ENCODE results near the gene ADGRB2.

The ADGRB2 gene

GRCh38 chr1:31755197-31755611, 8.9 kb downstream of the ADGRB2 start:
- Histone ChIP-seq H3K4me2 (ENCODE audit: insufficient read depth, low read length, poor library complexity, severe bottlenecking) (no peak overlapping the region), H3K9me3 (replicated peaks in 1 of 2; ENCODE audit: control insufficient read depth in 2 of 2, insufficient read depth in 1 of 2, low read depth in 1 of 2, low read length in 2 of 2) (no peaks in the 10 kb centered on the region), H3K79me1 (ENCODE audit: low read depth, low read length) (no peaks in the 10 kb centered on the region), H3K14ac (ENCODE audit: low read length) (no peak overlapping the region), H3K23ac (ENCODE audit: low read depth, low read length, poor library complexity) (no peak overlapping the region), H3K18ac (ENCODE audit: low read length) (no peak overlapping the region), H4K91ac (ENCODE audit: low read depth, low read length, poor library complexity) (no peak overlapping the region), H2BK15ac (ENCODE audit: low read length) (no peak overlapping the region), H2BK120ac (ENCODE audit: low read depth, low read length) (no peak overlapping the region), H2BK5ac (ENCODE audit: low read length) (no peak overlapping the region), H4K8ac (ENCODE audit: low read depth, low read length) (no peak overlapping the region), H3K4ac (ENCODE audit: low read length) (no peak overlapping the region), H3K36me3 (replicated peaks in 1 of 2; ENCODE audit: control insufficient read depth in 2 of 2, insufficient read depth in 2 of 2, low read length in 2 of 2) (peaks cover 0 to 2% of the 10 kb centered on the region in 2 donors), H2BK12ac (ENCODE audit: low read length) (no peak overlapping the region), H3K9ac (ENCODE audit: low read depth, low read length, poor library complexity) (peak overlapping the region; percentile 27), H3K4me3 (ENCODE audit: low read length in 2 of 2) (no peak overlapping the region), H3K27me3 (ENCODE audit: control insufficient read depth in 3 of 3, insufficient read depth in 3 of 3, low read depth in 1 of 3, low read length in 3 of 3) (no peaks in the 10 kb centered on the region), H2AK5ac (ENCODE audit: low read depth, low read length) (peak overlapping the region; percentile 0), H3K4me1 (ENCODE audit: control insufficient read depth in 2 of 2, insufficient read depth in 1 of 2, low read depth in 1 of 2, low read length in 2 of 2) (peaks cover 18 to 23% of the 10 kb centered on the region in 2 donors), H3K27ac (replicated peaks; ENCODE audit: low read length) (no peak overlapping the region), H2AFZ (ENCODE audit: low read length) (no peak overlapping the region)
- DNase-seq (ENCODE audit: low spot score), result no peak
- no CpG with 5 or more reads among the region's 9 CpGs for WGBS, 2 donors (ENCODE audit: extremely low coverage in 2 of 2, insufficient read length in 2 of 2, insufficient replicate concordance in 1 of 2)

GRCh38 chr1:31754397-31754796, 9.7 kb downstream of the ADGRB2 start:
- no peak overlapping the region for H3K14ac ChIP-seq (ENCODE audit: low read length)
- H3K36me3 ChIP-seq (replicated peaks in 1 of 2; ENCODE audit: control insufficient read depth in 2 of 2, insufficient read depth in 2 of 2, low read length in 2 of 2), result peaks cover 0 to 2% of the 10 kb centered on the region in 2 donors
- H2BK15ac ChIP-seq (ENCODE audit: low read length), result no peak overlapping the region
- H2AK5ac ChIP-seq (ENCODE audit: low read depth, low read length), result no peak overlapping the region
- no peak overlapping the region for H3K4me3 ChIP-seq (ENCODE audit: low read length in 2 of 2)
- no peak overlapping the region for H4K8ac ChIP-seq (ENCODE audit: low read depth, low read length)
- no peak overlapping the region for H2AFZ ChIP-seq (ENCODE audit: low read length)
- no peaks in the 10 kb centered on the region for H3K27me3 ChIP-seq (ENCODE audit: control insufficient read depth in 3 of 3, insufficient read depth in 3 of 3, low read depth in 1 of 3, low read length in 3 of 3)
- no peak overlapping the region for H2BK12ac ChIP-seq (ENCODE audit: low read length)
- no peak overlapping the region for H3K4ac ChIP-seq (ENCODE audit: low read length)
- no CpG with 5 or more reads among the region's 15 CpGs for WGBS, 2 donors (ENCODE audit: extremely low coverage in 2 of 2, insufficient read length in 2 of 2, insufficient replicate concordance in 1 of 2)
- no peaks in the 10 kb centered on the region for H3K9me3 ChIP-seq (replicated peaks in 1 of 2; ENCODE audit: control insufficient read depth in 2 of 2, insufficient read depth in 1 of 2, low read depth in 1 of 2, low read length in 2 of 2)
- H4K91ac ChIP-seq (ENCODE audit: low read depth, low read length, poor library complexity), result no peak overlapping the region
- H3K4me2 ChIP-seq (ENCODE audit: insufficient read depth, low read length, poor library complexity, severe bottlenecking), result no peak overlapping the region
- no peak overlapping the region for H3K18ac ChIP-seq (ENCODE audit: low read length)
- H3K23ac ChIP-seq (ENCODE audit: low read depth, low read length, poor library complexity), result no peak overlapping the region
- H3K9ac ChIP-seq (ENCODE audit: low read depth, low read length, poor library complexity), result no peak overlapping the region
- no peak for DNase-seq (ENCODE audit: low spot score)
- no peaks in the 10 kb centered on the region for H3K79me1 ChIP-seq (ENCODE audit: low read depth, low read length)
- no peak overlapping the region for H2BK5ac ChIP-seq (ENCODE audit: low read length)
- H3K4me1 ChIP-seq (ENCODE audit: control insufficient read depth in 2 of 2, insufficient read depth in 1 of 2, low read depth in 1 of 2, low read length in 2 of 2), result peaks cover 11 to 18% of the 10 kb centered on the region in 2 donors
- no peak overlapping the region for H3K27ac ChIP-seq (replicated peaks; ENCODE audit: low read length)
- no peak overlapping the region for H2BK120ac ChIP-seq (ENCODE audit: low read depth, low read length)

GRCh38 chr1:31753707-31754349, 10.3 kb downstream of the ADGRB2 start:
- Histone ChIP-seq H3K18ac (ENCODE audit: low read length) (peak overlapping the region; percentile 58), H3K27ac (replicated peaks; ENCODE audit: low read length) (no peak overlapping the region)

GRCh38 chr1:31752952-31753475, 11.1 kb downstream of the ADGRB2 start:
- H3K36me3 ChIP-seq (replicated peaks in 1 of 2; ENCODE audit: control insufficient read depth in 2 of 2, insufficient read depth in 2 of 2, low read length in 2 of 2), result peaks cover 0 to 2% of the 10 kb centered on the region in 2 donors
- H3K4ac ChIP-seq (ENCODE audit: low read length), result no peak overlapping the region
- peak overlapping the region; percentile 54 for H2AK5ac ChIP-seq (ENCODE audit: low read depth, low read length)
- H2BK12ac ChIP-seq (ENCODE audit: low read length), result no peak overlapping the region
- no peak for DNase-seq (ENCODE audit: low spot score)
- no peak overlapping the region for H2AFZ ChIP-seq (ENCODE audit: low read length)
- no peak overlapping the region for H3K27ac ChIP-seq (replicated peaks; ENCODE audit: low read length)
- WGBS, 2 donors (ENCODE audit: extremely low coverage in 2 of 2, insufficient read length in 2 of 2, insufficient replicate concordance in 1 of 2), result no CpG with 5 or more reads among the region's 12 CpGs
- no peaks in the 10 kb centered on the region for H3K27me3 ChIP-seq (ENCODE audit: control insufficient read depth in 3 of 3, insufficient read depth in 3 of 3, low read depth in 1 of 3, low read length in 3 of 3)
- H3K79me1 ChIP-seq (ENCODE audit: low read depth, low read length), result no peaks in the 10 kb centered on the region
- H3K9ac ChIP-seq (ENCODE audit: low read depth, low read length, poor library complexity), result peak overlapping the region; percentile 65
- peak overlapping the region; percentile 77 for H3K18ac ChIP-seq (ENCODE audit: low read length)
- H4K91ac ChIP-seq (ENCODE audit: low read depth, low read length, poor library complexity), result no peak overlapping the region
- H3K4me3 ChIP-seq (ENCODE audit: low read length in 2 of 2), result no peak overlapping the region
- H4K8ac ChIP-seq (ENCODE audit: low read depth, low read length), result no peak overlapping the region
- H3K23ac ChIP-seq (ENCODE audit: low read depth, low read length, poor library complexity), result peak overlapping the region; percentile 19
- H3K4me2 ChIP-seq (ENCODE audit: insufficient read depth, low read length, poor library complexity, severe bottlenecking), result no peak overlapping the region
- H2BK5ac ChIP-seq (ENCODE audit: low read length), result no peak overlapping the region
- no peak overlapping the region for H2BK120ac ChIP-seq (ENCODE audit: low read depth, low read length)
- H3K4me1 ChIP-seq (ENCODE audit: control insufficient read depth in 2 of 2, insufficient read depth in 1 of 2, low read depth in 1 of 2, low read length in 2 of 2), result peaks cover 3 to 10% of the 10 kb centered on the region in 2 donors
- H3K14ac ChIP-seq (ENCODE audit: low read length), result no peak overlapping the region
- no peaks in the 10 kb centered on the region for H3K9me3 ChIP-seq (replicated peaks in 1 of 2; ENCODE audit: control insufficient read depth in 2 of 2, insufficient read depth in 1 of 2, low read depth in 1 of 2, low read length in 2 of 2)
- peak overlapping the region; percentile 31 for H2BK15ac ChIP-seq (ENCODE audit: low read length)

More at GRCh38 chr1:31753707-31754349, 10.3 kb downstream of the ADGRB2 start:
- Histone ChIP-seq H3K4ac (ENCODE audit: low read length) (no peak overlapping the region), H3K79me1 (ENCODE audit: low read depth, low read length) (no peaks in the 10 kb centered on the region), H4K8ac (ENCODE audit: low read depth, low read length) (no peak overlapping the region), H3K4me2 (ENCODE audit: insufficient read depth, low read length, poor library complexity, severe bottlenecking) (no peak overlapping the region), H3K27me3 (ENCODE audit: control insufficient read depth in 3 of 3, insufficient read depth in 3 of 3, low read depth in 1 of 3, low read length in 3 of 3) (no peaks in the 10 kb centered on the region), H3K23ac (ENCODE audit: low read depth, low read length, poor library complexity) (peak overlapping the region; percentile 68), H3K9ac (ENCODE audit: low read depth, low read length, poor library complexity) (peak overlapping the region; percentile 65), H3K4me1 (ENCODE audit: control insufficient read depth in 2 of 2, insufficient read depth in 1 of 2, low read depth in 1 of 2, low read length in 2 of 2) (peaks cover 8 to 12% of the 10 kb centered on the region in 2 donors), H2AFZ (ENCODE audit: low read length) (no peak overlapping the region), H2BK15ac (ENCODE audit: low read length) (no peak overlapping the region), H3K4me3 (ENCODE audit: low read length in 2 of 2) (no peak overlapping the region), H2BK12ac (ENCODE audit: low read length) (no peak overlapping the region), H3K9me3 (replicated peaks in 1 of 2; ENCODE audit: control insufficient read depth in 2 of 2, insufficient read depth in 1 of 2, low read depth in 1 of 2, low read length in 2 of 2) (no peaks in the 10 kb centered on the region), H3K14ac (ENCODE audit: low read length) (no peak overlapping the region), H4K91ac (ENCODE audit: low read depth, low read length, poor library complexity) (peak overlapping the region; percentile 26), H3K36me3 (replicated peaks in 1 of 2; ENCODE audit: control insufficient read depth in 2 of 2, insufficient read depth in 2 of 2, low read length in 2 of 2) (peaks cover 0 to 2% of the 10 kb centered on the region in 2 donors), H2BK5ac (ENCODE audit: low read length) (no peak overlapping the region), H2BK120ac (ENCODE audit: low read depth, low read length) (no peak overlapping the region), H2AK5ac (ENCODE audit: low read depth, low read length) (no peak overlapping the region)
- DNase-seq (ENCODE audit: low spot score), result no peak
- WGBS, 2 donors (ENCODE audit: extremely low coverage in 2 of 2, insufficient read length in 2 of 2, insufficient replicate concordance in 1 of 2), result no CpG with 5 or more reads among the region's 9 CpGs

All from neuronal stem cell (in vitro differentiated cells).